Fibroblast of peridontal ligament (primary cell): Measurements from ENCODE around the gene PLG.
A peak's percentile ranks its signal among the peaks of the same experiment; 100 is the strongest.
"Not testable (repeated sequence)": the region's sequence is repeated elsewhere in the genome, so short reads cannot be mapped to it uniquely, and the experiment has no call there.

Experiments used
- DNase-seq: peaks from one replicate; pipeline ENCODE4 v3.0.0-alpha.2; 2010; ENCODE audit errors: extremely low read depth

PLG gene

GRCh38 chr6:160704688-160705087 is 2.6 kb downstream of the PLG start:
- not testable (repeated sequence) for DNase-seq

- DNase-seq = not testable (repeated sequence)
Observed at GRCh38 chr6:160708993-160709392, 6.9 kb downstream of the PLG start.

GRCh38 chr6:160714731-160715316 is 12.8 kb downstream of the PLG start:
- no peak for DNase-seq

- DNase-seq = no peak
Observed at GRCh38 chr6:160730911-160731310, 28.9 kb downstream of the PLG start.

- peak; percentile 2 for DNase-seq
Observed at GRCh38 chr6:160733050-160733646, 31.1 kb downstream of the PLG start.

- DNase-seq = no peak
Observed at GRCh38 chr6:160734627-160735026, 32.6 kb downstream of the PLG start.

- no peak for DNase-seq
Observed at GRCh38 chr6:160735523-160735922, 33.5 kb downstream of the PLG start.

- DNase-seq = no peak
Observed at GRCh38 chr6:160737934-160738333, 35.9 kb downstream of the PLG start.

- no peak for DNase-seq
Observed at GRCh38 chr6:160739955-160740354, 37.9 kb downstream of the PLG start.

- not testable (repeated sequence) for DNase-seq
Observed at GRCh38 chr6:160741012-160741411, 39.0 kb downstream of the PLG start.

GRCh38 chr6:160742090-160742489 is 40.0 kb downstream of the PLG start:
- DNase-seq = no peak

GRCh38 chr6:160750276-160750689 is 48.2 kb downstream of the PLG start:
- DNase-seq = no peak

GRCh38 chr6:160753211-160753610 is 51.2 kb downstream of the PLG start:
- not testable (repeated sequence) for DNase-seq

- DNase-seq = no peak
Observed at GRCh38 chr6:160755165-160755564, 53.1 kb downstream of the PLG start.

GRCh38 chr6:160756021-160756420 is 54.0 kb downstream of the PLG start:
- DNase-seq = no peak

- no peak for DNase-seq
Observed at GRCh38 chr6:160756871-160757270, 54.8 kb downstream of the PLG start.

- DNase-seq = no peak
Observed at GRCh38 chr6:160764847-160765246, 62.8 kb downstream of the PLG start.

GRCh38 chr6:160765412-160765811 is 63.4 kb downstream of the PLG start:
- no peak for DNase-seq

GRCh38 chr6:160766657-160766988 is 64.6 kb downstream of the PLG start:
- DNase-seq = no peak

- no peak for DNase-seq
Observed at GRCh38 chr6:160766989-160767646, 65.1 kb downstream of the PLG start.

GRCh38 chr6:160767647-160768019 is 65.6 kb downstream of the PLG start:
- DNase-seq = no peak

- DNase-seq = no peak
Observed at GRCh38 chr6:160768101-160768500, 66.1 kb downstream of the PLG start.

GRCh38 chr6:160774399-160774798 is 72.4 kb downstream of the PLG start:
- no peak for DNase-seq
